NCI-H1092 treated with DMSO at 0.1 percent for 48 hours (cell line): ENCODE results near the gene FGF23.
A peak's percentile ranks its signal among the peaks of the same experiment; 100 is the strongest.
"Not testable (repeated sequence)": the region's sequence is repeated elsewhere in the genome, so short reads cannot be mapped to it uniquely, and the experiment has no call there.

Experiments
- DNase-seq: peaks from one replicate; lab custom pipeline; 2025; lab: John Stamatoyannopoulos, UW

Gene FGF23

GRCh38 chr12:4379405-4379804 lies at the start of gene FGF23:
Gene FGF23 (minus strand): TSS chr12:4379712. CDS start chr12:4379582, 130 bp downstream.
- DNase-seq = no peak

- DNase-seq = no peak
Observed at GRCh38 chr12:4424422-4424821, 44.9 kb upstream of the FGF23 start.

GRCh38 chr12:4423528-4424195 lies 44.1 kb upstream of the FGF23 start:
- no peak for DNase-seq

GRCh38 chr12:4422985-4423384 lies 43.5 kb upstream of the FGF23 start:
- DNase-seq = no peak

- peak; percentile 53 for DNase-seq
Observed at GRCh38 chr12:4421590-4422031, 42.1 kb upstream of the FGF23 start.

- DNase-seq = no peak
Observed at GRCh38 chr12:4420138-4420670, 40.7 kb upstream of the FGF23 start.

- DNase-seq = no peak
Observed at GRCh38 chr12:4418913-4419312, 39.4 kb upstream of the FGF23 start.

GRCh38 chr12:4417936-4418335 lies 38.4 kb upstream of the FGF23 start:
- DNase-seq = no peak

- no peak for DNase-seq
Observed at GRCh38 chr12:4417455-4417854, 37.9 kb upstream of the FGF23 start.

- DNase-seq = no peak
Observed at GRCh38 chr12:4416276-4416675, 36.8 kb upstream of the FGF23 start.

GRCh38 chr12:4412465-4412864 lies 33.0 kb upstream of the FGF23 start:
- DNase-seq = no peak

GRCh38 chr12:4412056-4412455 lies 32.5 kb upstream of the FGF23 start:
- no peak for DNase-seq

- DNase-seq = no peak
Observed at GRCh38 chr12:4407136-4407535, 27.6 kb upstream of the FGF23 start.

GRCh38 chr12:4404877-4405637 lies 25.5 kb upstream of the FGF23 start:
- DNase-seq = not testable (repeated sequence)

GRCh38 chr12:4402996-4403395 lies 23.5 kb upstream of the FGF23 start:
- no peak for DNase-seq

GRCh38 chr12:4401117-4401516 lies 21.6 kb upstream of the FGF23 start:
- no peak for DNase-seq

- no peak for DNase-seq
Observed at GRCh38 chr12:4395818-4396217, 16.3 kb upstream of the FGF23 start.

GRCh38 chr12:4393211-4393610 lies 13.7 kb upstream of the FGF23 start:
- no peak for DNase-seq

GRCh38 chr12:4392223-4392742 lies 12.8 kb upstream of the FGF23 start:
- no peak for DNase-seq

- DNase-seq = no peak
Observed at GRCh38 chr12:4388662-4389061, 9.2 kb upstream of the FGF23 start.

GRCh38 chr12:4388032-4388431 lies 8.5 kb upstream of the FGF23 start:
- DNase-seq = no peak

- no peak for DNase-seq
Observed at GRCh38 chr12:4387607-4388006, 8.1 kb upstream of the FGF23 start.

- no peak for DNase-seq
Observed at GRCh38 chr12:4386801-4387200, 7.3 kb upstream of the FGF23 start.
